HG03342 (cell line): ENCODE measurements around the gene C2CD2L.
A peak's percentile ranks its signal among the peaks of the same experiment; 100 is the strongest.
"Not testable (repeated sequence)": the region's sequence is repeated elsewhere in the genome, so short reads cannot be mapped to it uniquely, and the experiment has no call there.

Experiments
- ATAC-seq: cut with Tn5 transposase; IDR thresholded peaks from one replicate; pipeline ENCODE4 v1.9.1; 2021; ENCODE audit warnings: mild to moderate bottlenecking, moderate library complexity; ENCODE audit not compliant: unreplicated experiment

C2CD2L gene

GRCh38 chr11:119113716-119114115, 6.6 kb downstream of the C2CD2L start:
- no peak for ATAC-seq

GRCh38 chr11:119114351-119114750, 7.2 kb downstream of the C2CD2L start:
- ATAC-seq, result no peak

- ATAC-seq, result no peak
Observed at GRCh38 chr11:119115484-119116234, 8.5 kb downstream of the C2CD2L start.

- ATAC-seq, result no peak
Observed at GRCh38 chr11:119116235-119116594, 9.1 kb downstream of the C2CD2L start.

- ATAC-seq, result no peak
Observed at GRCh38 chr11:119116601-119117000, 9.5 kb downstream of the C2CD2L start.

GRCh38 chr11:119117004-119117706, 10.0 kb downstream of the C2CD2L start:
- ATAC-seq, result no peak

- ATAC-seq, result no peak
Observed at GRCh38 chr11:119118227-119118626, 11.1 kb downstream of the C2CD2L start.

GRCh38 chr11:119118946-119119345, 11.8 kb downstream of the C2CD2L start:
- ATAC-seq, result no peak

- no peak for ATAC-seq
Observed at GRCh38 chr11:119120639-119121007, 13.5 kb downstream of the C2CD2L start.

- peak; percentile 95 for ATAC-seq
Observed at GRCh38 chr11:119121008-119121810, 14.1 kb downstream of the C2CD2L start, which contains the start of gene HINFP. HINFP (plus strand) TSS chr11:119121580; CDS start chr11:119126945, 5,365 bp downstream.

- no peak for ATAC-seq
Observed at GRCh38 chr11:119121811-119122124, 14.6 kb downstream of the C2CD2L start.

GRCh38 chr11:119125821-119126220, 18.7 kb downstream of the C2CD2L start:
- ATAC-seq, result no peak

- no peak for ATAC-seq
Observed at GRCh38 chr11:119126675-119127268, 19.6 kb downstream of the C2CD2L start.

GRCh38 chr11:119130662-119131061, 23.5 kb downstream of the C2CD2L start:
- no peak for ATAC-seq

- no peak for ATAC-seq
Observed at GRCh38 chr11:119134389-119134978, 27.3 kb downstream of the C2CD2L start.

- not testable (repeated sequence) for ATAC-seq
Observed at GRCh38 chr11:119139276-119139675, 32.1 kb downstream of the C2CD2L start.

GRCh38 chr11:119144825-119145486, 37.8 kb downstream of the C2CD2L start:
- peak; percentile 61 for ATAC-seq

- no peak for ATAC-seq
Observed at GRCh38 chr11:119145551-119145950, 38.4 kb downstream of the C2CD2L start.

GRCh38 chr11:119147604-119148333, 40.6 kb downstream of the C2CD2L start:
- no peak for ATAC-seq

GRCh38 chr11:119148720-119149017, 41.5 kb downstream of the C2CD2L start:
- no peak for ATAC-seq
